PC-3 (cell line): ENCODE results near the gene STUM. TPM values are rescaled to one million over a fixed set of nuclear protein-coding genes. Genes with fewer than 3 reads are reported as not detected.
"Not testable (repeated sequence)": the region's sequence is repeated elsewhere in the genome, so short reads cannot be mapped to it uniquely, and the experiment has no call there.

Source experiments
- ATAC-seq: fragments of 200-7000 bp; cut with Tn5 transposase; 2 replicates; pipeline ENCODE4 v1.9.1; 2020; ENCODE audit warnings: mild to moderate bottlenecking, moderate library complexity
- BruUV-seq: library from RNA; stranded (reverse); fragments of 400-500 nt; replicated peaks from 2 replicates; lab custom pipeline; 2021; lab: Mats Ljungman, UMichigan
- CTCF ChIA-PET: fragments of 300-600 bp; sonication (Branson Sonifier 250); formaldehyde crosslinking; loops from one replicate; lab custom pipeline; 2022; ENCODE audit warnings: antibody characterized with exemption; lab: Charles Lee
- POLR2A ChIA-PET: fragments of 300-600 bp; sonication (Branson Sonifier 250); formaldehyde crosslinking; loops from one replicate; lab custom pipeline; 2022; ENCODE audit warnings: antibody characterized with exemption; ENCODE audit not compliant: unreplicated experiment; lab: Charles Lee
- DNase-seq: peaks from one replicate; pipeline ENCODE4 v3.0.0-alpha.2; 2015
- H2AFZ ChIP-seq: fragments of 300-600 bp; sonication (generic); 2 replicates; pipeline ENCODE4 v1.6.0; 2016; ENCODE audit warnings: antibody characterized with exemption, low read length
- H3F3A ChIP-seq: fragments of 300-600 bp; sonication (generic); one replicate; pipeline ENCODE4 v1.6.0; 2017; ENCODE audit warnings: antibody characterized with exemption, low read length, control low read depth, mild to moderate bottlenecking; ENCODE audit not compliant: unreplicated experiment
- H3K27ac ChIP-seq: fragments of 300-600 bp; sonication (generic); 2 replicates; pipeline ENCODE4 v1.5.1; 2016; ENCODE audit warnings: mild to moderate bottlenecking, low read length
- H3K27me3 ChIP-seq: fragments of 300-600 bp; sonication (generic); 2 replicates; pipeline ENCODE4 v1.6.1; 2016; ENCODE audit warnings: low read length, mixed read lengths
- H3K36me3 ChIP-seq: fragments of 300-600 bp; sonication (generic); 2 replicates; pipeline ENCODE4 v1.6.1; 2016; ENCODE audit warnings: low read depth, mixed run types, low read length, mixed read lengths
- H3K4me1 ChIP-seq: fragments of 300-600 bp; sonication (generic); 2 replicates; pipeline ENCODE4 v1.5.1; 2016; ENCODE audit warnings: low read length; ENCODE audit not compliant: insufficient read depth
- H3K4me2 ChIP-seq: fragments of 300-600 bp; sonication (generic); 2 replicates; pipeline ENCODE4 v1.6.0; 2016; ENCODE audit warnings: low read length
- H3K4me3 ChIP-seq: fragments of 300-600 bp; sonication (generic); 2 replicates; pipeline ENCODE4 v1.5.1; 2016; ENCODE audit warnings: mild to moderate bottlenecking, low read length, mixed read lengths
- H3K79me2 ChIP-seq: fragments of 300-600 bp; sonication (generic); 2 replicates; pipeline ENCODE4 v1.6.1; 2017; ENCODE audit warnings: low read length, mixed read lengths
- H3K9ac ChIP-seq: fragments of 300-600 bp; sonication (generic); 2 replicates; pipeline ENCODE4 v1.6.0; 2016; ENCODE audit warnings: mild to moderate bottlenecking, low read length
- H3K9me2 ChIP-seq: fragments of 300-600 bp; sonication (generic); replicated peaks from 2 replicates; pipeline ENCODE4 v1.6.1; 2016; ENCODE audit warnings: mixed run types, low read length, mixed read lengths
- H3K9me3 ChIP-seq: fragments of 300-600 bp; sonication (generic); 2 replicates; pipeline ENCODE4 v1.6.1; 2016; ENCODE audit warnings: low read length, mixed read lengths
- H4K20me1 ChIP-seq: fragments of 300-600 bp; sonication (generic); 2 replicates; pipeline ENCODE4 v1.6.1; 2016; ENCODE audit warnings: low read length, mixed read lengths
- EZH2 ChIP-seq: fragments of 300-600 bp; sonication (generic); IDR thresholded peaks from one replicate; pipeline ENCODE4 v1.6.1; 2017; ENCODE audit warnings: antibody characterized with exemption, mild to moderate bottlenecking, low read length; ENCODE audit not compliant: unreplicated experiment
- EZH2phosphoT487 ChIP-seq: fragments of 300-600 bp; sonication (generic); IDR thresholded peaks from 2 replicates; pipeline ENCODE4 v1.6.1; 2018; ENCODE audit warnings: mild to moderate bottlenecking, antibody characterized with exemption, low read length, borderline replicate concordance
- intact Hi-C: fragments of 100-400 bp; cut with micrococcal nuclease; formaldehyde crosslinking; loops from 2 replicates; pipeline ENCODE4 v1.9.0; 2023
- total RNA-seq: library from RNA; depleted of rRNA; stranded (reverse); fragments of >200 nt; gene quantifications from 2 replicates; pipeline ENCODE4 v1.2.3, GENCODE V29; 2014
- TF ChIP-seq, protein P1 (sequence below): fragments of 300-600 bp; sonication (generic); conservative IDR thresholded peaks from 2 replicates; pipeline ENCODE4 v1.5.1; 2017; ENCODE audit warnings: antibody characterized with exemption, low read depth, mild to moderate bottlenecking, low read length

STUM gene
- total RNA-seq, 1 experiment from 2014 or later, result 0.58 TPM

DNA sequence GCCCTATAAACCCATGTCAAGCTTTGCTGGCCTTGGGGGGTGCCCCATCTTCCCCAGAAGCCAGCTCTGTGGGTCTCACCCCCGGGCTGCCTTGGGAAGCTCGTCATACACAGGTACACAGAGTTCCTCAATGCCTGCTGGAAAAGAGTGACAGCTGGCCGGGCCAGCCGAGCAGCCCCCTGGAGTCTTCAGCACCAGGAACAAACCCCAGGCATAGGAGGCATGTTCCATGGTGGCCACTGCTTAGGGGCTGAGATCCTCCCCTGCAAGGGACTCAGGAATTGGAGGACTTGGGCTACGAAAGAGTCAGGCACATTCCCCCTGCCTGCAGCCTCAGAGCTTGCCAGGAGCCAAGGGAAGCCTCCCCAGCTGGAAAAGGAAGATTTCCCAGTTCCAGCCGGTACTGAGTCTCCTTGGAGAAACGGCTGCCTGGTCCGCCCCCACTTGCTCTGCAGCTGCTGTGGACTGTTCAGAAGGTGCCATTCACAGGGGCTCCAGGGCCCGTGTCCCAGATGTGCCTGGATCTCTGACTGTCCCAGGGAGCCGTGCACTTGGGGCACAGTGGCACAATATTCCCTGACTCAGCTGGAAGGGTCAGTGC lies 89.5 kb downstream of the STUM start:
- no TSS peak for BruUV-seq

DNA sequence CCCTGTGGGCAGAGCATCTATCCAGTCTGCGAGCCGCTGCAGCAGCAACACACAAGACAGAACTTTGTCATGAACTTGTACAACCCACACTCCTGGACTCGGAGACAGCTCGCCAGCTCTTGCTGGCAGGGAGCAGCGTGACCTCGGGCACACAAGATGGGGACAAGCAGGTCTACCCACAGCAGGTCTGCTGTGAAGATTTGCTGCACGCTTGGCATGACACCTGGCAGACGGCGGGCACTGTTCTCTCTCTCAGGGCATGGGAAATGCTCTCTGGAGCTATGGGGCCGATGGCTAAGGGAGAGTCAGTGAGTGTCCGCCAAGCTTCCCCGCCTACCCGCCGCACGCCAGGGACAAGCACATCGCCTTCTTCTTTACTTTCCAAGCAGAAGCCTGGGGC lies 90.0 kb downstream of the STUM start:
- Histone ChIP-seq H3K4me1 (peaks cover 33% of the 10 kb centered on the region), H3F3A (no peaks in the 10 kb centered on the region), H3K79me2 (no peaks in the 10 kb centered on the region), H3K4me3 (no peak overlapping the region), H3K27ac (no peak overlapping the region), H2AFZ (no peak overlapping the region), H3K4me2 (no peak overlapping the region), H4K20me1 (no peaks in the 10 kb centered on the region), H3K36me3 (no peaks in the 10 kb centered on the region), H3K9me3 (no peaks in the 10 kb centered on the region), H3K9me2 (no peaks in the 10 kb centered on the region), H3K27me3 (no peaks in the 10 kb centered on the region), H3K9ac (no peak overlapping the region)
- no peak for ATAC-seq
- TF ChIP-seq EZH2, result no peak
- TF ChIP-seq, protein P1, sequence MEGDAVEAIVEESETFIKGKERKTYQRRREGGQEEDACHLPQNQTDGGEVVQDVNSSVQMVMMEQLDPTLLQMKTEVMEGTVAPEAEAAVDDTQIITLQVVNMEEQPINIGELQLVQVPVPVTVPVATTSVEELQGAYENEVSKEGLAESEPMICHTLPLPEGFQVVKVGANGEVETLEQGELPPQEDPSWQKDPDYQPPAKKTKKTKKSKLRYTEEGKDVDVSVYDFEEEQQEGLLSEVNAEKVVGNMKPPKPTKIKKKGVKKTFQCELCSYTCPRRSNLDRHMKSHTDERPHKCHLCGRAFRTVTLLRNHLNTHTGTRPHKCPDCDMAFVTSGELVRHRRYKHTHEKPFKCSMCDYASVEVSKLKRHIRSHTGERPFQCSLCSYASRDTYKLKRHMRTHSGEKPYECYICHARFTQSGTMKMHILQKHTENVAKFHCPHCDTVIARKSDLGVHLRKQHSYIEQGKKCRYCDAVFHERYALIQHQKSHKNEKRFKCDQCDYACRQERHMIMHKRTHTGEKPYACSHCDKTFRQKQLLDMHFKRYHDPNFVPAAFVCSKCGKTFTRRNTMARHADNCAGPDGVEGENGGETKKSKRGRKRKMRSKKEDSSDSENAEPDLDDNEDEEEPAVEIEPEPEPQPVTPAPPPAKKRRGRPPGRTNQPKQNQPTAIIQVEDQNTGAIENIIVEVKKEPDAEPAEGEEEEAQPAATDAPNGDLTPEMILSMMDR, result no peak
- TF ChIP-seq EZH2phosphoT487, result no peak
- ChIA-PET POLR2A (no interaction called here), CTCF (no interaction called here)
- intact Hi-C loops, result no loop called here
- BruUV-seq, result no TSS peak
- no peak for DNase-seq

More for the DNA sequence above, 89.5 kb downstream of the STUM start:
- no peaks in the 10 kb centered on the region for H3K79me2 ChIP-seq
- no peaks in the 10 kb centered on the region for H3K27me3 ChIP-seq
- intact Hi-C loops, result no loop called here
- H3K9me2 ChIP-seq, result no peaks in the 10 kb centered on the region
- no peaks in the 10 kb centered on the region for H3K9me3 ChIP-seq
- CTCF ChIA-PET, result interaction anchor here (0.6 kb wide), 1 partner anchor 191 kb away, joined by 3 read pairs; no protein-coding TSS in a partner anchor
- H3K4me2 ChIP-seq, result no peak overlapping the region
- H3K27ac ChIP-seq, result no peak overlapping the region
- ATAC-seq (no peak), DNase-seq (no peak)
- no peaks in the 10 kb centered on the region for H4K20me1 ChIP-seq
- POLR2A ChIA-PET, result no interaction called here
- no peak overlapping the region for H3K9ac ChIP-seq
- no peak overlapping the region for H2AFZ ChIP-seq
- H3K36me3 ChIP-seq, result no peaks in the 10 kb centered on the region
- peaks cover 28% of the 10 kb centered on the region for H3K4me1 ChIP-seq
- H3K4me3 ChIP-seq, result no peak overlapping the region
- no peaks in the 10 kb centered on the region for H3F3A ChIP-seq
- TF ChIP-seq EZH2phosphoT487 (no peak), EZH2 (no peak)
- TF ChIP-seq, protein P1, result no peak

DNA sequence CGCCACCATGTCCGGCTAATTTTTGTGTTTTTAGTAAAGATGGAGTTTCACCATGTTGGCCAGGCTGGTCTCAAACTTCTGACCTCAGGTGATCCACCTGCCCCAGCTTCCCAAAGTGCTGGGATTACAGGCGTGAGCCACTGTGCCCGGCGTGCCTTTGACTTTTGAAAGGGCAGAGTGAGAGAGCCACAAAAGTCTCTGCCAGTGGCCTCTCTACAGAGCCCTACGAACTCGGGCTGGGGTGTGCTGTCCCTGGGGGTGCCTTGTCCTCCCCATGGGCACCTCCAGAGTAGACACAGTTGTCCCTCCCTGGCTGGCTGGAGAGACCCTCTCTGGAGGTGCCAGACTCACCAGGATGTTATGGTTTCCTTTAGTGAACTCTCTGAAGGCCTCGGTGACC lies 90.6 kb downstream of the STUM start:
- CTCF ChIA-PET, H3K4me2 ChIP-seq, H3K79me2 ChIP-seq, intact Hi-C loops, BruUV-seq, H3K36me3 ChIP-seq, H3K9me2 ChIP-seq, H3K9ac ChIP-seq, H3K27ac ChIP-seq, POLR2A ChIA-PET, H3F3A ChIP-seq, H3K9me3 ChIP-seq, H3K27me3 ChIP-seq, H3K4me3 ChIP-seq, ATAC-seq, H4K20me1 ChIP-seq, H2AFZ ChIP-seq, DNase-seq: not testable (repeated sequence)
- H3K4me1 ChIP-seq, result peaks cover 36% of the 10 kb centered on the region
